Transverse colon (tissue), 4 donors: ENCODE measurements around the gene CD40.

Experiments
- EP300 ChIP-seq: sonication (generic); formaldehyde crosslinking; IDR thresholded peaks from one replicate; pipeline ENCODE4 v1.6.1; 2017; ENCODE audit warnings: antibody characterized with exemption, low read depth
- POLR2A ChIP-seq: fragments of 450-650 bp; IDR thresholded peaks from one replicate; pipeline ENCODE4 v1.6.1; 2016; ENCODE audit warnings: antibody characterized with exemption, mild to moderate bottlenecking, moderate library complexity
- POLR2AphosphoS5 ChIP-seq, 3 donors: sonication (generic); formaldehyde crosslinking; IDR thresholded peaks; one replicate each; pipeline ENCODE4 v1.6.1; 2016; ENCODE audit warnings: antibody characterized with exemption in 3 of 3
- TF ChIP-seq, protein P1 (sequence below), 5 experiments: fragments of 200-600 bp in 3 of 5; fragments of 450-650 bp in 2 of 5; sonication (generic) in 3 of 5; IDR thresholded peaks; 1 replicate in 2 of 5; 2 replicates in 3 of 5; pipeline ENCODE4 v1.5.1; 2016 to 2017; ENCODE audit warnings: antibody characterized with exemption in 5 of 5, inconsistent platforms in 3 of 5, mild to moderate bottlenecking in 2 of 5, moderate library complexity in 1 of 5

DNA sequence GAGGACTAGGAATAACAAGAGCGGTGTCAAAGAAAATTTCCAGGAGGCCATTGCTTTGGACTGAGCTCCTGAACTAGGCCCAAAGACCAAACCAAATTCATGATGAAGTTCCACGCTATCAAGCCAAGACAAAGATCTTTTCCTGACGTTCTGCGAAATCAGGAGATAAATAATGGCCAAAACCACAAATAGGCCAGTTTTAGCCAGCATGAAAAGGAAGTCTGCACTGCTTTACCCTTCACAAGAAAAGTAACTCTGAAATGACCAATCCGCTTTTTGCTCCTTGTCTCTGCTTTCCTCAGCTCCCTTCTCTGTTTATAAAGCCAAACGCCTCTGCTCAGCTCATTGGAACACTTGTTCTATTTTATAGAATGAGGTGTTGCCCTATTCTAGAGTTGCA, 35.0 kb upstream of the CD40 start:
- TF ChIP-seq, protein P1, sequence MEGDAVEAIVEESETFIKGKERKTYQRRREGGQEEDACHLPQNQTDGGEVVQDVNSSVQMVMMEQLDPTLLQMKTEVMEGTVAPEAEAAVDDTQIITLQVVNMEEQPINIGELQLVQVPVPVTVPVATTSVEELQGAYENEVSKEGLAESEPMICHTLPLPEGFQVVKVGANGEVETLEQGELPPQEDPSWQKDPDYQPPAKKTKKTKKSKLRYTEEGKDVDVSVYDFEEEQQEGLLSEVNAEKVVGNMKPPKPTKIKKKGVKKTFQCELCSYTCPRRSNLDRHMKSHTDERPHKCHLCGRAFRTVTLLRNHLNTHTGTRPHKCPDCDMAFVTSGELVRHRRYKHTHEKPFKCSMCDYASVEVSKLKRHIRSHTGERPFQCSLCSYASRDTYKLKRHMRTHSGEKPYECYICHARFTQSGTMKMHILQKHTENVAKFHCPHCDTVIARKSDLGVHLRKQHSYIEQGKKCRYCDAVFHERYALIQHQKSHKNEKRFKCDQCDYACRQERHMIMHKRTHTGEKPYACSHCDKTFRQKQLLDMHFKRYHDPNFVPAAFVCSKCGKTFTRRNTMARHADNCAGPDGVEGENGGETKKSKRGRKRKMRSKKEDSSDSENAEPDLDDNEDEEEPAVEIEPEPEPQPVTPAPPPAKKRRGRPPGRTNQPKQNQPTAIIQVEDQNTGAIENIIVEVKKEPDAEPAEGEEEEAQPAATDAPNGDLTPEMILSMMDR (IDR thresholded peaks at IDR 0.05), result no peak
- no peak for TF ChIP-seq POLR2A
- no peak for TF ChIP-seq EP300
- no peak for TF ChIP-seq POLR2AphosphoS5 (IDR thresholded peaks at IDR 0.05)
